Karpas-422 (cell line): ENCODE measurements around the gene TNK2. TPM values are rescaled to one million over a fixed set of nuclear protein-coding genes. Genes with fewer than 3 reads are reported as not detected.
A peak's percentile ranks its signal among the peaks of the same experiment; 100 is the strongest.

Source experiments
- DNase-seq: peaks from one replicate; pipeline ENCODE4 v3.0.0-alpha.2; 2015
- H2AFZ ChIP-seq: fragments of 200-600 bp; sonication (generic); 2 replicates; pipeline ENCODE4 v1.6.1; 2014; ENCODE audit warnings: antibody characterized with exemption, low read length, mixed read lengths
- H3K27ac ChIP-seq: fragments of 200-600 bp; sonication (generic); 2 replicates; pipeline ENCODE4 v1.5.1; 2014; ENCODE audit warnings: mild to moderate bottlenecking, low read length, moderate library complexity
- H3K27me3 ChIP-seq: fragments of 200-600 bp; sonication (generic); 2 replicates; pipeline ENCODE4 v1.6.1; 2014; ENCODE audit warnings: low read length, mixed read lengths
- H3K36me3 ChIP-seq: fragments of 200-600 bp; sonication (generic); 2 replicates; pipeline ENCODE4 v1.6.1; 2014; ENCODE audit warnings: low read length, mixed read lengths; ENCODE audit not compliant: insufficient read depth
- H3K4me1 ChIP-seq: fragments of 200-600 bp; sonication (generic); 2 replicates; pipeline ENCODE4 v1.6.1; 2014; ENCODE audit warnings: mild to moderate bottlenecking, low read length, mixed read lengths
- H3K4me2 ChIP-seq: fragments of 200-600 bp; sonication (generic); 2 replicates; pipeline ENCODE4 v1.6.1; 2014; ENCODE audit warnings: low read length, low read depth, mild to moderate bottlenecking; ENCODE audit not compliant: poor library complexity, severe bottlenecking
- H3K4me3 ChIP-seq: fragments of 200-600 bp; sonication (generic); 2 replicates; pipeline ENCODE4 v1.5.1; 2014; ENCODE audit warnings: mild to moderate bottlenecking, antibody characterized with exemption, low read length, mixed read lengths
- H3K79me2 ChIP-seq: fragments of 200-600 bp; sonication (generic); 2 replicates; pipeline ENCODE4 v1.6.1; 2014; ENCODE audit warnings: mild to moderate bottlenecking, low read length, mixed read lengths
- H3K9ac ChIP-seq: fragments of 200-600 bp; sonication (generic); 2 replicates; pipeline ENCODE4 v1.6.0; 2014; ENCODE audit warnings: low read length
- H3K9me2 ChIP-seq: fragments of 200-600 bp; sonication (generic), shearing (Covaris generic); replicated peaks from 2 replicates; pipeline ENCODE4 v1.6.0; 2014; ENCODE audit warnings: mild to moderate bottlenecking, low read length, moderate library complexity; ENCODE audit not compliant: insufficient read depth
- H3K9me3 ChIP-seq: fragments of 300-700, 200-600 bp; sonication (generic); 2 replicates; pipeline ENCODE4 v1.6.1; 2014; ENCODE audit warnings: low read length, mixed read lengths
- H4K20me1 ChIP-seq: fragments of 200-600 bp; sonication (generic); 2 replicates; pipeline ENCODE4 v1.6.1; 2014; ENCODE audit warnings: mild to moderate bottlenecking, antibody characterized with exemption, low read length, low read depth; ENCODE audit not compliant: insufficient read depth
- total RNA-seq: library from RNA; depleted of rRNA; stranded (reverse); fragments of >200 nt; shearing (Covaris generic); gene quantifications from 2 replicates; pipeline ENCODE4 v1.2.3, GENCODE V29; 2014; ENCODE audit warnings: low replicate concordance

The TNK2 gene
- total RNA-seq, 1 experiment from 2014 or later: 25.5 TPM

- Histone ChIP-seq H2AFZ (no peak overlapping the region), H3K79me2 (no peaks in the 10 kb centered on the region), H3K4me1 (no peaks in the 10 kb centered on the region), H3K4me2 (no peak overlapping the region), H3K27me3 (no peaks in the 10 kb centered on the region), H3K9ac (no peak overlapping the region), H3K4me3 (no peak overlapping the region), H4K20me1 (no peaks in the 10 kb centered on the region), H3K36me3 (no peaks in the 10 kb centered on the region), H3K9me2 (no peaks in the 10 kb centered on the region), H3K9me3 (no peaks in the 10 kb centered on the region), H3K27ac (no peak overlapping the region)
- no peak for DNase-seq
Measured at GRCh38 chr3:195853996-195854395, 54.4 kb downstream of the TNK2 start.

GRCh38 chr3:195853036-195853435 lies 55.3 kb downstream of the TNK2 start:
- Histone ChIP-seq H3K4me2 (no peak overlapping the region), H3K27ac (no peak overlapping the region), H3K27me3 (no peaks in the 10 kb centered on the region), H3K79me2 (no peaks in the 10 kb centered on the region), H4K20me1 (no peaks in the 10 kb centered on the region), H3K4me3 (no peak overlapping the region), H3K4me1 (no peaks in the 10 kb centered on the region), H3K9me3 (no peaks in the 10 kb centered on the region), H3K9ac (no peak overlapping the region), H2AFZ (no peak overlapping the region), H3K36me3 (no peaks in the 10 kb centered on the region), H3K9me2 (no peaks in the 10 kb centered on the region)
- no peak for DNase-seq

GRCh38 chr3:195850857-195851543 lies 57.4 kb downstream of the TNK2 start:
- no peaks in the 10 kb centered on the region for H3K27me3 ChIP-seq
- no peaks in the 10 kb centered on the region for H3K9me2 ChIP-seq
- no peak overlapping the region for H3K4me2 ChIP-seq
- H3K27ac ChIP-seq: no peak overlapping the region
- no peaks in the 10 kb centered on the region for H4K20me1 ChIP-seq
- no peaks in the 10 kb centered on the region for H3K36me3 ChIP-seq
- no peaks in the 10 kb centered on the region for H3K9me3 ChIP-seq
- H3K79me2 ChIP-seq: no peaks in the 10 kb centered on the region
- no peak overlapping the region for H2AFZ ChIP-seq
- H3K4me3 ChIP-seq: no peak overlapping the region
- no peaks in the 10 kb centered on the region for H3K4me1 ChIP-seq
- H3K9ac ChIP-seq: no peak overlapping the region
- DNase-seq: peak; percentile 98

GRCh38 chr3:195849322-195850074 lies 58.9 kb downstream of the TNK2 start:
- Histone ChIP-seq H3K27ac (no peak overlapping the region), H3K36me3 (no peaks in the 10 kb centered on the region), H3K4me3 (no peak overlapping the region), H2AFZ (no peak overlapping the region), H3K4me1 (no peaks in the 10 kb centered on the region), H3K4me2 (no peak overlapping the region), H3K27me3 (no peaks in the 10 kb centered on the region), H3K79me2 (no peaks in the 10 kb centered on the region), H3K9me3 (no peaks in the 10 kb centered on the region), H4K20me1 (no peaks in the 10 kb centered on the region), H3K9me2 (no peaks in the 10 kb centered on the region), H3K9ac (no peak overlapping the region)
- peak; percentile 91 for DNase-seq

GRCh38 chr3:195847055-195847950 lies 61.0 kb downstream of the TNK2 start:
- Histone ChIP-seq H2AFZ (no peak overlapping the region), H3K4me2 (no peak overlapping the region), H3K9ac (no peak overlapping the region)

GRCh38 chr3:195845483-195845882 lies 62.9 kb downstream of the TNK2 start:
- Histone ChIP-seq H3K36me3 (no peaks in the 10 kb centered on the region), H3K9me3 (no peaks in the 10 kb centered on the region), H3K4me3 (no peak overlapping the region), H3K79me2 (no peaks in the 10 kb centered on the region), H3K4me1 (no peaks in the 10 kb centered on the region), H2AFZ (no peak overlapping the region), H3K4me2 (no peak overlapping the region), H4K20me1 (no peaks in the 10 kb centered on the region), H3K9me2 (no peaks in the 10 kb centered on the region), H3K9ac (no peak overlapping the region), H3K27ac (no peak overlapping the region), H3K27me3 (no peaks in the 10 kb centered on the region)
- no peak for DNase-seq

More at GRCh38 chr3:195847055-195847950, 61.0 kb downstream of the TNK2 start:
- Histone ChIP-seq H3K79me2 (no peaks in the 10 kb centered on the region), H3K36me3 (no peaks in the 10 kb centered on the region), H4K20me1 (no peaks in the 10 kb centered on the region), H3K27ac (no peak overlapping the region), H3K4me3 (no peak overlapping the region), H3K9me3 (no peaks in the 10 kb centered on the region), H3K4me1 (no peaks in the 10 kb centered on the region), H3K9me2 (no peaks in the 10 kb centered on the region), H3K27me3 (no peaks in the 10 kb centered on the region)
- no peak for DNase-seq

GRCh38 chr3:195844671-195845218 lies 63.6 kb downstream of the TNK2 start:
- Histone ChIP-seq H4K20me1 (no peaks in the 10 kb centered on the region), H3K9me2 (no peaks in the 10 kb centered on the region), H3K9ac (no peak overlapping the region), H3K79me2 (no peaks in the 10 kb centered on the region), H3K36me3 (no peaks in the 10 kb centered on the region), H3K4me3 (no peak overlapping the region), H3K27ac (no peak overlapping the region), H3K9me3 (no peaks in the 10 kb centered on the region), H3K4me1 (no peaks in the 10 kb centered on the region), H3K4me2 (no peak overlapping the region), H2AFZ (no peak overlapping the region), H3K27me3 (no peaks in the 10 kb centered on the region)
- no peak for DNase-seq
